GM12892 (cell line): ENCODE data around the gene FBXW7.

Experiments
- POLR2A ChIP-seq: IDR thresholded peaks from 2 replicates; pipeline ENCODE4 v1.6.1; 2011; ENCODE audit warnings: low read depth, low read length, control low read depth
- POLR2AphosphoS5 ChIP-seq: IDR thresholded peaks from 2 replicates; pipeline ENCODE4 v1.6.1; 2011; ENCODE audit warnings: low read depth, low read length, control low read depth

GRCh38 chr4:152427981-152428380, 107.9 kb downstream of the FBXW7 start:
- TF ChIP-seq POLR2AphosphoS5 (no peak), POLR2A (no peak)
